H9 (cell line): ENCODE data around the gene ZNF75A. TPM values are rescaled to one million over a fixed set of nuclear protein-coding genes. Genes with fewer than 3 reads are reported as not detected.

Experiments
- DNase-seq: peaks from one replicate; pipeline ENCODE4 v3.0.0-alpha.2; 2017
- H2AFZ ChIP-seq: one replicate; pipeline ENCODE4 v1.6.1; 2013; ENCODE audit warnings: mild to moderate bottlenecking, low read length, control low read depth, moderate library complexity
- H2AK5ac ChIP-seq: 2 replicates; pipeline ENCODE4 v1.6.1; 2013; ENCODE audit warnings: low read length, control low read depth, mixed read lengths; ENCODE audit not compliant: insufficient read length
- H2BK120ac ChIP-seq: one replicate; pipeline ENCODE4 v1.6.1; 2013; ENCODE audit warnings: low read depth, mild to moderate bottlenecking, low read length, control low read depth, inconsistent platforms; ENCODE audit not compliant: poor library complexity, severe bottlenecking
- H2BK12ac ChIP-seq: 2 replicates; pipeline ENCODE4 v1.6.1; 2013; ENCODE audit warnings: low read length, control low read depth, mixed read lengths, low read depth; ENCODE audit not compliant: insufficient read length
- H2BK15ac ChIP-seq: 2 replicates; pipeline ENCODE4 v1.6.1; 2013; ENCODE audit warnings: low read depth, low read length, control low read depth
- H2BK20ac ChIP-seq: one replicate; pipeline ENCODE4 v1.6.1; 2013; ENCODE audit warnings: low read depth, mild to moderate bottlenecking, low read length, control low read depth, inconsistent platforms; ENCODE audit not compliant: poor library complexity, severe bottlenecking
- H2BK5ac ChIP-seq: 2 replicates; pipeline ENCODE4 v1.6.1; 2013; ENCODE audit warnings: low read length, control low read depth, mixed read lengths; ENCODE audit not compliant: insufficient read length
- H3K14ac ChIP-seq: 2 replicates; pipeline ENCODE4 v1.6.1; 2013; ENCODE audit warnings: low read length, control low read depth; ENCODE audit not compliant: insufficient read depth
- H3K18ac ChIP-seq: 2 replicates; pipeline ENCODE4 v1.6.1; 2013; ENCODE audit warnings: low read depth, mild to moderate bottlenecking, mixed read lengths, low read length, control low read depth; ENCODE audit not compliant: insufficient read length
- H3K23ac ChIP-seq: 2 replicates; pipeline ENCODE4 v1.6.1; 2013; ENCODE audit warnings: low read length, control low read depth, mixed read lengths, low read depth; ENCODE audit not compliant: insufficient read length
- H3K23me2 ChIP-seq: 2 replicates; pipeline ENCODE4 v1.6.1; 2013; ENCODE audit warnings: low read depth, mild to moderate bottlenecking, mixed read lengths, low read length, control low read depth; ENCODE audit not compliant: insufficient read length, poor library complexity, severe bottlenecking
- H3K27ac ChIP-seq: 2 replicates; pipeline ENCODE4 v1.5.1; 2013; ENCODE audit warnings: low read length, control low read depth, mixed read lengths, low read depth; ENCODE audit not compliant: insufficient read length
- H3K27me3 ChIP-seq: 2 replicates; pipeline ENCODE4 v1.6.1; 2013; ENCODE audit warnings: low read length, control low read depth, inconsistent platforms; ENCODE audit not compliant: insufficient read depth
- H3K4ac ChIP-seq: 2 replicates; pipeline ENCODE4 v1.6.1; 2013; ENCODE audit warnings: low read depth, mild to moderate bottlenecking, control low read depth, inconsistent platforms, low read length, moderate library complexity
- H3K4me1 ChIP-seq: 2 replicates; pipeline ENCODE4 v1.6.1; 2013; ENCODE audit warnings: low read length, control low read depth, inconsistent platforms; ENCODE audit not compliant: insufficient read depth
- H3K4me2 ChIP-seq: 2 replicates; pipeline ENCODE4 v1.6.1; 2013; ENCODE audit warnings: low read length, control low read depth, mixed read lengths; ENCODE audit not compliant: insufficient read length, insufficient read depth
- H3K56ac ChIP-seq: 2 replicates; pipeline ENCODE4 v1.6.1; 2013; ENCODE audit warnings: low read depth, mild to moderate bottlenecking, mixed read lengths, low read length, control low read depth; ENCODE audit not compliant: insufficient read length
- H3K79me1 ChIP-seq: 2 replicates; pipeline ENCODE4 v1.6.1; 2013; ENCODE audit warnings: low read depth, mild to moderate bottlenecking, moderate library complexity, low read length, control low read depth, inconsistent platforms; ENCODE audit not compliant: insufficient read depth, poor library complexity, severe bottlenecking
- H3K79me2 ChIP-seq: 2 replicates; pipeline ENCODE4 v1.6.1; 2013; ENCODE audit warnings: low read length, control low read depth, inconsistent platforms; ENCODE audit not compliant: insufficient read depth
- H3K9ac ChIP-seq: 2 replicates; pipeline ENCODE4 v1.6.1; 2013; ENCODE audit warnings: low read length, control low read depth, mixed read lengths; ENCODE audit not compliant: insufficient read length; ENCODE audit errors: extremely low read depth
- H3K9me3 ChIP-seq: one replicate; pipeline ENCODE4 v1.6.1; 2013; ENCODE audit warnings: low read depth, low read length, inconsistent platforms; ENCODE audit not compliant: control insufficient read depth
- H3T11ph ChIP-seq: one replicate; pipeline ENCODE4 v1.6.1; 2013; ENCODE audit warnings: mild to moderate bottlenecking, low read length, control low read depth, inconsistent platforms
- H4K20me1 ChIP-seq: one replicate; pipeline ENCODE4 v1.6.1; 2013; ENCODE audit not compliant: control insufficient read depth, insufficient read length, insufficient read depth
- H4K5ac ChIP-seq: 2 replicates; pipeline ENCODE4 v1.6.1; 2013; ENCODE audit warnings: low read depth, mild to moderate bottlenecking, mixed read lengths, low read length, control low read depth; ENCODE audit not compliant: insufficient read length
- H4K8ac ChIP-seq: replicated peaks from 2 replicates; pipeline ENCODE4 v1.6.1; 2013; ENCODE audit warnings: low read length, control low read depth, mixed read lengths, low read depth; ENCODE audit not compliant: insufficient read length
- H4K91ac ChIP-seq: 2 replicates; pipeline ENCODE4 v1.6.1; 2013; ENCODE audit warnings: low read depth, mild to moderate bottlenecking, moderate library complexity, mixed read lengths, low read length, control low read depth; ENCODE audit not compliant: insufficient read length
- H3K27ac Mint-ChIP-seq, 3 experiments: 2 replicates in 2 of 3; 3 replicates in 1 of 3; pipeline ENCODE4 v1.8.0; 2020 to 2021; ENCODE audit warnings: mixed read lengths in 3 of 3, mild to moderate bottlenecking in 1 of 3, moderate library complexity in 1 of 3
- H3K27me3 Mint-ChIP-seq: 2 replicates; pipeline ENCODE4 v1.8.0; 2021; ENCODE audit warnings: low read depth, mild to moderate bottlenecking, moderate library complexity, mixed read lengths
- H3K36me3 Mint-ChIP-seq, 3 experiments: 2 replicates in 2 of 3; 3 replicates in 1 of 3; pipeline ENCODE4 v1.8.0; 2020 to 2021; ENCODE audit warnings: low read depth in 3 of 3, mixed read lengths in 3 of 3; ENCODE audit not compliant: insufficient read depth in 1 of 3
- H3K4me1 Mint-ChIP-seq, 2 experiments: 2 replicates each; pipeline ENCODE4 v1.8.0; 2020; ENCODE audit warnings: mixed read lengths in 2 of 2
- H3K4me3 Mint-ChIP-seq, 2 experiments: 2 replicates in 1 of 2; 3 replicates in 1 of 2; pipeline ENCODE4 v1.8.0; 2020 to 2021; ENCODE audit warnings: mild to moderate bottlenecking in 2 of 2, mixed read lengths in 2 of 2, moderate library complexity in 1 of 2
- H3K9me3 Mint-ChIP-seq, 2 experiments: 2 replicates in 1 of 2; 3 replicates in 1 of 2; pipeline ENCODE4 v1.8.0; 2020; ENCODE audit warnings: mild to moderate bottlenecking in 2 of 2, mixed read lengths in 2 of 2, moderate library complexity in 1 of 2
- CTCF ChIP-seq: fragments of 200-600 bp; sonication (generic); conservative IDR thresholded peaks from 3 replicates; pipeline ENCODE4 v1.8.0; 2021; ENCODE audit warnings: antibody characterized with exemption, mild to moderate bottlenecking
- total RNA-seq: library from RNA; stranded (reverse); gene quantifications from 2 replicates; pipeline ENCODE4 v1.2.1, GENCODE V29; 2021

Gene ZNF75A
- total RNA-seq, 1 experiment from 2014 or later, result 42.4 TPM

- H2BK5ac ChIP-seq, result no peak overlapping the region
These were observed 57.6 kb downstream of the ZNF75A start for GRCh38 chr16:3362931-3363330.

More at GRCh38 chr16:3362931-3363330, 57.6 kb downstream of the ZNF75A start:
- Histone ChIP-seq H2BK120ac (no peak overlapping the region), H3K4me1 (no peaks in the 10 kb centered on the region), H3K9me3 (no peaks in the 10 kb centered on the region), H3K79me2 (no peaks in the 10 kb centered on the region), H3K4me2 (no peak overlapping the region), H3K18ac (no peak overlapping the region), H3K23ac (no peak overlapping the region), H3K4ac (no peak overlapping the region), H3K56ac (no peak overlapping the region), H4K5ac (no peak overlapping the region), H3K79me1 (no peaks in the 10 kb centered on the region), H4K20me1 (no peaks in the 10 kb centered on the region), H3K27ac (no peak overlapping the region), H2BK12ac (no peak overlapping the region), H4K8ac (no peak overlapping the region), H3K23me2 (no peaks in the 10 kb centered on the region), H4K91ac (no peak overlapping the region), H3K9ac (no peak overlapping the region), H3K27me3 (no peaks in the 10 kb centered on the region), H2BK15ac (no peak overlapping the region), H3K14ac (no peak overlapping the region), H2BK20ac (no peak overlapping the region), H2AK5ac (no peak overlapping the region), H3T11ph (no peak overlapping the region), H2AFZ (no peak overlapping the region)
- no peak for DNase-seq
- no peak overlapping the region for H3K27ac Mint-ChIP-seq
- no peak for TF ChIP-seq CTCF
- H3K36me3 Mint-ChIP-seq, result no peaks in the 10 kb centered on the region
- peaks cover 50 to 58% of the 10 kb centered on the region in 2 experiments for H3K9me3 Mint-ChIP-seq
- peaks cover 27% of the 10 kb centered on the region for H3K27me3 Mint-ChIP-seq
- H3K4me3 Mint-ChIP-seq, result no peak overlapping the region
- H3K4me1 Mint-ChIP-seq, result no peaks in the 10 kb centered on the region
